ENCODE measurements around the gene NEB.
"Not testable (repeated sequence)": the region's sequence is repeated elsewhere in the genome, so short reads cannot be mapped to it uniquely, and the experiment has no call there.

Gene NEB

DNA sequence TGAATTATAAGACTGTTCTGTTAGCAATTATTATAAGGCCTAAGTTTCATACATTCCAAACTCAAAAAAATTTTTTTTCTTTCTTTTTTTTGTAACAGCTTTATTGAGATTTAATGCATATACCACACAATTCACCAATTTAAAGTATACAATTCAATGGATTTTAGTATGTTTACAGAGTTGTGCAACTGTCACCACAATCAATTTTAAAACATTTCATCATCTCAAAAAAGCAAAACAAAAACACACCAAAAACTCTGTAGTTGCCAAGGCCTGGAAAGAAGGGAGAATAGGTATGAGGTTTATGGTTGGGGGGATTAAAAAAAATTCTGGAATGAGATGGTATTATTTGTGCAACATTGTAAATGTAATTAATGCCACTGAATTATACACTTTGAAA is 36.1 kb downstream of the NEB start:
- not testable (repeated sequence) for DNase-seq

- no peak for DNase-seq
These were observed 38.5 kb downstream of the NEB start for GRCh38 chr2:151695778-151696177.

- no peak for DNase-seq
These were observed 42.6 kb downstream of the NEB start for GRCh38 chr2:151691631-151692030.

DNA sequence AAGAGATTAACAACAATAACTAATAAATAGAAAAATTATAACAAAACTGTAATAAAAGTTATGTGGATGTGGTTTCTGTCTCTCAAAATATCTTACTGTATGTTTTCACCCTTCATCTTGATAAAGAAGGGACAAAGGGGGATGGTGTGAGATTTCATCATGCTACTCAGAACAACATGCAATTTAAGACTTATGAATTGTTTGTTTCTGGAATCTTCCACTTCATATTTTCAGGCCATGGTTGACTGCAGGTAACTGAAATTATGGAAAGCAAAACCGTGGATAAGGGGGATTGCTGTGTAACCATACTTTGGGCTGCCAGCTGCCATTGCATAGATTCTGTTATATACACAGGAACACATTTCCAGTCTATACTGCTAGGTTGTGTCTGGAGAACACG is 45.6 kb downstream of the NEB start:
- DNase-seq: no peak

GRCh38 chr2:151682459-151683003 is 51.7 kb downstream of the NEB start:
- DNase-seq: no peak

DNA sequence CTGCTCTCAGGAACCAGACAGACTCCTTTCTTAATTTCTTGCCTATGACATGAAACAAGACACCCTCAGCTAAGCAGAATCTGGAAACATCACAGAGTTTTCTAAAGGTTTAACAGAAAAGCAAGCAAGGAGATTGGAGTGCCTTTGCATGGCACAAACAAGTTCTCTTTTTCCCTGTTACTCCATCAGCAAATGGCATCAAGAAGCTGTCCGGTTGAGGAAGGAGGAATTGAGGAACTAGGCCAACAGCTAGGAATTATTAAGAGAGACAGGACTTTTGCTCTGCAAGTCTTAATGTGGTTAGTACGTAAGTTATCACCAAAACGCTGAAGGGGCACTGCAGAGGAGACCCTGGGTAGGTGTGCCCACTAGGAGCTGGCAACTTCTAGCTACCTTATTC is 53.2 kb downstream of the NEB start:
- DNase-seq: no peak

DNA sequence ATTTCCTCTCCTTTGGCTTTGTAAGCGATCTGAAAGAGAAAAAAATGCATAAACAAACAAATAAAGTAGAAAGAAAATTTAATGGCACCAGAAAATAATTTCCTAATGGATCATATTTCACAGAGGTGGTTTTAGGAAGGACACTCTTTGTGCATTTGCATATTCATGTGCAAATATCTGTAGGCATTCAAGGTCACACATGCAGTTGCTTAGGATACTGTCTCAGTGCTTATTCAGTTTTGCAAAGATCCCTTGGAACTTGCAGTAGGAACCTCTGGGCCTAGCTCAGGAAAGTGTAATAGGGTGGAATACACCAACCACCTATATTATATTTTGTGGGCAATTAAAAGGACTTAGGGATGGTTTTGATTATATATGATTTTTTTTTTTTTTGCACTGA is 54.3 kb downstream of the NEB start:
- DNase-seq: no peak

DNA sequence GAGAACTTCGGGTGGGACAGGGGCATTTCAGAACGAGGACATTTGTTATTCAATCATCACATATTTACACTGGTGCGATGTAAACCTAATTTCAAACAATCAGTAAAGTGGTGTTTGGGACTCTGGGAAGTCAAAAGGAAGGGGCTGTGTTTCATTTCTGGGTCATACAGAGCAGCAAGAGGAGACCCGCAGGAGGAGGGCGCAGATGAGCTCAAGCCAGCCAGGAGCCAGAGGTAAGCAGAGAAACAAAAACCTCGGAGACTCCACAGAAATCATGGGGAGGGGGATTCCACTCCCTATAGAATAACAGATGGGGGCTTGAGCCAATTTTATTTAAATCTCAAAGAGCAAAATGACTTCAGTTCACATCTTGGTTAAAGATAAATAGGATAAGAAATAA is 55.4 kb downstream of the NEB start:
- no peak for DNase-seq

- no peak for DNase-seq
These were observed 61.3 kb downstream of the NEB start for GRCh38 chr2:151673016-151673415.

- DNase-seq: no peak
These were observed 62.0 kb downstream of the NEB start for GRCh38 chr2:151672277-151672676.

GRCh38 chr2:151670846-151671597 is 63.3 kb downstream of the NEB start:
- no peak for DNase-seq

- no peak for DNase-seq
These were observed 63.9 kb downstream of the NEB start for GRCh38 chr2:151670346-151670745.

DNA sequence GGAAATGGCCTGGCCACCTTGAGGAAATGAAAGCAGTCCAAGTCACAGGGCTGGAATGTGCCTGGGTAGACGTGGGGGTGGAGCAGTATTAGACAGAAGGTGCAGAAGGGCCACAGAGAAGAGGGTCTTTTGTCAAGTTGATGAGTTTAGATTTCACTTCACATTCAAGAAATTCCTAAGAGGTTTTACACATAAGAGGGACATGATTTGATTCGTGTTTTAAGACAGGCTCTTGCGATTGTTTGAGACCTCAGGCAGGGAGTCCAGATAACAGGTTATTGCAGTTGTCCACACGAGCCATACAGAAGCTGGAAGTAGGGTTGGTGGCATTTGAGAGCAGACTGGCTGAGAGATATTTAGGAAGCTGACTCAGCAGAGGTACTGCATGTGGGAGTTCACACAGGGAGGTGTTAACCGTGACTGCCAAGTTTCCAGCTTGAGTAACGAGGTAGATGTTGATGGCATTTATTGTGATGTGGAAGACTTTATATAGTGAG is 64.6 kb downstream of the NEB start:
- DNase-seq: peak; percentile 1

DNA sequence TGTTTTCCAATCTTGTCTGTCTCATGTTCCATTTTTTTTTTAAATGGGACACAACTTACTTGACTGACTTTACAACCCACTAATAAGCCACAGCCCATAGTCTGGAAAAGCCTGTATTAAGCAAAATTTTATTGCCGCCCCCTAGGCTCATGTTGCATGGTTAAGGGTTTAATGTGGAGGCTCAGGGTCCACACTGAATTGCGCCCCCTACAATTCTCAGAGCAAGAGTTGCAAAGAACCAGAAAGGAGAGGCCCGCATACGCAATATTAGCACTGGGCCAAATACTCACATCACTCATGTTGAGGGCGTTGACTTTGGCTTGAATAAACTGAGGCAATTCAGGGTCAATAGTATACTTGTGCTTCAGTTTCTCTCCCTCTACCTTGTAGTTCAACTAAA is 65.5 kb downstream of the NEB start:
- DNase-seq: no peak

DNA sequence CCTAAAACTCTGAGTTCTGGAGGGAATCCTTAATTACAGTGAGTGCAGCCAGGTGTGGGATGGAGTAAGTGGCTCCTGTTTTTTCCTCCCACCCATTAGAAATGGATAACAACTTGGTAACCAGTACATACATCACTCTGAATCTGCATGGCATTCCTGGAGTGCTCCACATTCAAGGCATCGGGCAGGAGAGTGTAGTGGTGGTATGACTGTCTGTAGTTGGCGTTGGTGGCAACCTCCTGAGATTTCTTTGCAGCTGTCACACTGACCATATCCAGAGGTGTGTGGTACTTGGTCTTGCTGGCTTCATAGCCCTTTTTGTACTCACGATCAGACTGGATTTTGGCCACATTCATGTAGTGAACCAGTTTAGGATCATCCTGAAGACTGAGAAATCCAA is 68.3 kb downstream of the NEB start:
- no peak for DNase-seq

- DNase-seq: no peak
These were observed 69.8 kb downstream of the NEB start for GRCh38 chr2:151664520-151664919.

- DNase-seq: no peak
These were observed 72.7 kb downstream of the NEB start for GRCh38 chr2:151661625-151662024.

- no peak for DNase-seq
These were observed 76.2 kb downstream of the NEB start for GRCh38 chr2:151658081-151658480.

DNA sequence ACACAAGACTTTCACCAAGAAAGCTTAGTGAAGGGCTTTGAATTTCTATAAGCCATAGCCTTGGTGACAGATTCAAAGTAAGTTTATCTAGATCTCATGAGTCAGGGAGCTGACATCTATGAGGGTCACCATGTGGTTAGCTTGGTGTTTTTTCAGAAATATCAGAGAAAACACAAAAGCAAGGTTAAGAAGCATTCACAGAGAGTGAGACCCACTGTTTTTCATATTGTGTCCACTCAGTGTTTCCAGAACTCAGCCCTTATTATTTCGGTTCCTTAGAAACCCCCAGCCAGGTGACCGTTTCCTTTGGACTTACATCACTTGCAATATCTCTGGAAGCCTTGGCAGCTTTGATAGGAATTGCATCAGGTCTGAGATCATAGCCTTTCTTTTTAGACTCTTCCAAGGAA is 76.6 kb downstream of the NEB start:
- no peak for DNase-seq

- DNase-seq: no peak
These were observed 78.4 kb downstream of the NEB start for GRCh38 chr2:151655663-151656398.

GRCh38 chr2:151654891-151655290 is 79.4 kb downstream of the NEB start:
- no peak for DNase-seq

DNA sequence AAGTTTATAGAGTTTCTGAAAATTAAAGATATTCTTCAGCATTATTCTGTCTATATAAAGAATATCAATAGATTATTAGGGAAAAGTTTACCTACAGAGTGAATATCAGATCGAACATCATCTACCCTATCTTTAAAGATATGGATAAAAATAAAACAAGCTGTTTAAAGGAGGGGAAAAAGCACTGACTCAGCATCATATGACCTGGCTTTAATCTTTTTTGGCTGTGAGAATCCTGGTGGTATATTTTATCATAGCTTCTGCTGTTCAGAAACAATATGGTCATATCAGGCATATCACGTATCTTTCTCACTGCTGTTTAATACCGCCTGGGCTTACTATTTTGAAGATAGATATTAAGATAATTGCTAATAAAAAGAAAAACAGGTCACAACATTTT is 80.2 kb downstream of the NEB start:
- DNase-seq: no peak

- no peak for DNase-seq
These were observed 83.0 kb downstream of the NEB start for GRCh38 chr2:151651274-151651673.

GRCh38 chr2:151650456-151650855 is 83.8 kb downstream of the NEB start:
- no peak for DNase-seq

Measured in stimulated activated naive CD4-positive, alpha-beta T cell treated with Interleukin-2 at 50 U/mL for 16 hours (primary cell).